GM20431 (cell line): ENCODE results near the gene FLVCR1.
"Not testable (repeated sequence)": the region's sequence is repeated elsewhere in the genome, so short reads cannot be mapped to it uniquely, and the experiment has no call there.

Source experiments
- in situ Hi-C: fragments of 300-500 bp; cut with MseI, MboI; formaldehyde crosslinking; loops from one replicate; pipeline ENCODE4 v1.15.0; 2020; ENCODE audit warnings: low sequenced_read_pairs; ENCODE audit not compliant: unreplicated experiment

FLVCR1 gene

GRCh38 chr1:212857992-212858460, at the start of gene FLVCR1:
TSS of gene FLVCR1 (plus strand) at chr1:212858275. CDS start at chr1:212858453, 178 bp downstream.
- in situ Hi-C loops: no loop called here

GRCh38 chr1:212814537-212815334, 43.3 kb upstream of the FLVCR1 start:
- in situ Hi-C loops: no loop called here

- in situ Hi-C loops: no loop called here
These were observed 41.4 kb upstream of the FLVCR1 start for GRCh38 chr1:212816567-212817278.

DNA sequence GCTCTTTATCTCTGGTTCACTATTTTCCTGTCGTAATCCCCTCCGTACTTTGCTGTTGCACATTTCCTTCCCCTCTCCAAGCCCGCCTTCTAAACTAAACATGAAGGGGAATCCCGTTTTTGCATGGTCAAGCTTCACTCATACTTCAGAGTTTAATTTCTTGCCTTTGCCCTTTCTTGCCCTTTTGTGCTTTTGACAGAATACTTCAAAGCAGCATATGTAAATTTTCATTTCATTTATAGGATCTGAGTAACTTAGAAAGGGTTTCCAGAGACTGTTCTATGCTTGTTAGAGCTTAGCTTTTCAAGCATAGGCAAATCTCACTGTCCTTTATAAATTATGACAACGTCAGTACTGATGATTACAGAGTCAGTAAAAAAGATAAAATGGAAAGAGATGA, 38.3 kb upstream of the FLVCR1 start:
- in situ Hi-C loops: no loop called here

DNA sequence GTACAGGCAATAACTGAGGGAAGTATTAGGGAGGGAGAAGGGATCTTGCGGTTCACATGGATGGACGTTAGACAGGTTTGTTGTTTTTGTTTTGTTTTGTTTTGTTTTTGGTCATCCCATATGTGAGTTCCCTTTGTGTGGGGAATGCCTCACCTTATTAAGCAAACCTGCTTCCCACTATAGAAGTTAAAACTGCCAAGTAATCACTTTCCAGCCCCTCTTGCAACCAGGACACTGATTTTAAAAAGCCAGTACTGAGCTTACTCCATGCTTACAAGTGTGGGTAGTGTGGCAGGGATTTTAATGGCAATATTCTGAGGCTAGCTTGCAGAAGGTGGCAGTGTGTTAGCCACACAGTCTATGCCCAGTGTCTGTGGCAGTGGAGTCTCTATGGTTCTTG, 37.1 kb upstream of the FLVCR1 start:
- in situ Hi-C loops: no loop called here

GRCh38 chr1:212822956-212823355, 35.1 kb upstream of the FLVCR1 start:
- in situ Hi-C loops: no loop called here

DNA sequence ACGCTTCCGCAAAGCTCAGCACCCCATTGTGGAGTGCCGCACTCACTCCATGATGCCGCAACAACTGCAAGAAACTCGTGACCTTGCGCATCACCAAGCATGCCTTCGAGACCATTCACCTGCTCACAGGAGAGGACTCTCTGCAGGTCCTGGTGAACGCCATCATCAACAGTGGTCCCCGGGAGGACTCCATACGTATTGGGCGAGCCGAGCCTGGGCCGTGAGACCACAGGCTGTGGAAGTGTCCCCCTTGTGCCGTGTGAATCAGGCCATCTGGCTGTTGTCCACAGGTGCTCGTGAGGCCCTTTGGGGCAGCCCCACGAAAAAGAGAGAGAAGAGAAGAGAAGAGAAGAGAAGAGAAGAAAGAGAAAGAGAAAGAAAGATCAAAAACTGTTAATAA, 33.9 kb upstream of the FLVCR1 start:
- in situ Hi-C loops: no loop called here

GRCh38 chr1:212825798-212826452, 32.1 kb upstream of the FLVCR1 start:
- in situ Hi-C loops: no loop called here

GRCh38 chr1:212827171-212827776, 30.8 kb upstream of the FLVCR1 start:
- in situ Hi-C loops: no loop called here

DNA sequence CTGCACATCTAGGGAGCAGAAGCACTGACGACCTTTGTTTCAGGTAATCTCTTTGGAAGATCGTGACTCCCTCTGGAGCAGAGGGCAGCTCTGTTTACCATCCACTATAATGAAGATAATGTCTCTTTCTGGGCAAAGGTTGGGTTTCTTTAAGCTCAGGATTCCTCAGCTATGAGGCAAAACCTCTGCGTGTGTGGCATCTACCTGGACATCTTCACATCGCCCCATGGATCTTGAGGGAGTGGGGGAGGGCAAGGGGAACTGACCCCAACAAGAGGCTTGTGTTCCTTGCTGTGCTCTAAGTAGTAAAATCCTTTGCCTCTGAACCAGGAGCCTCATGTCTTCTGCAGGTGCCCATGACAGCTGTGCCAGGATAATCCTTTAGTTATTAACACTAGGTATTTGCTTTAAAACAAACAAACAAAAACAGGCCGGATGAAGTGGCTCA, 30.2 kb upstream of the FLVCR1 start:
- in situ Hi-C loops: no loop called here

DNA sequence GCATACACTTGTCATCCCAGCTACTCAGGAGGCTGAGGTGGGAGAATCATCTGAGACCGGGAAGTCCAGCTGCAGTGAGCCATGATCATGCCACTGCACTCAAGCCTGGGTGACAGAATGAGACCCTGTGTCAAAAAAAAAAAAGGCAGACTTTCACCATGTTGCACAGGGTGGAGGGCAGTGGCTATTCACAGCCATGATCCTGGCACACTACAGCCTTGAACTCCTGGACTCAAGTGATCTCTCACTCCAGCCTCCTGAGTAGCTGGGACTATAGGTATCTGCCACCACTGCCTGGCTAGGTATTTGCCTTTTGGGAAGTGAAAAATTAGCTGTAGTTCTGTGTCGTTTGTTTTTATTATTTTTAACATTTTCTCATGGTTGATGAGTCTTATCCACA, 29.7 kb upstream of the FLVCR1 start:
- in situ Hi-C loops: no loop called here

DNA sequence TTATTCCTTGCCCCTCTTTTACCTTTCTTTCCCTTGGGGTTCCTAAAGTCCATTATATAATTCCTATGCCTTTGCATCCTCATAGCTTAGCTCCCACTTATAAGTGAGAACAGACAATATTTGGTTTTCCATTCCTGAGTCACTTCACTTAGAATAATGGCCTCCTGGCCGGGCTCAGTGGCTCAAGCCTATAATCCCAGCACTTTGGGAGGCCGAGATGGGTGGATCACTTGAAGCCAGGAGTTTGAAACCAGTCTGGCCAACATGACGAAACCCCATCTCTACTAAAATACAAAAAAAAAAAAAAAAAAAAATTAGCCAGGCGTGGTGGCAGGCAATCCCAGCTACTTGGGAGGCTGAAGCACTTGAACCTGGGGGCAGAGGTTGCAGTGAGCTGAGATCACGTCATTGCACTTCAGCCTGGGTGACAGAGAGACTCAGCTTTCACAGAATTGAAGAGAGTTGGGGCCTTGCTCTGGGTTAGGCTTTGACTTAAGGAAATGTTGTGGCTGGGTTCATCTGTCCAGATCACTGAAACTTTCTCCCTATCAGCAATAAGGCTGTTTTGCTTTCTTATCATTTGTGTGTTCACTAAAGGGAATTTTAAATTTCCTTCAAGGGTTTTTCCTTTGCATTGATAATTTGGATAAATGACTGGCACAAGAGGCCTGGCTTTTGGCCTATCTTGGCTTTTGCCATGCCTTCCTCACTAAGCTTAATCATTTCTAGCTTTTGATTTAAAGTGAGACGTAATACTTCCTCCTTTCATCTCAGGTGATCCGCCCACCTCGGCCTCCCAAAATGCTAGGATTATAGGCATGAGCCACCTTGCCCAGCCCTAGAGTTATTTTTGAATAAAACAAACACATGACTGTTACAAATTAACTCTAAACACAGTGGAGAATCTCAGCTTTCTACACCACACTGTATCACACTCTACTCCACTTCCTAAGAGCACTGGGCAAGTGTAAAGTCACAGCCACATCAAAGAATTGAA, 24.6 kb upstream of the FLVCR1 start:
- in situ Hi-C loops: not testable (repeated sequence)

DNA sequence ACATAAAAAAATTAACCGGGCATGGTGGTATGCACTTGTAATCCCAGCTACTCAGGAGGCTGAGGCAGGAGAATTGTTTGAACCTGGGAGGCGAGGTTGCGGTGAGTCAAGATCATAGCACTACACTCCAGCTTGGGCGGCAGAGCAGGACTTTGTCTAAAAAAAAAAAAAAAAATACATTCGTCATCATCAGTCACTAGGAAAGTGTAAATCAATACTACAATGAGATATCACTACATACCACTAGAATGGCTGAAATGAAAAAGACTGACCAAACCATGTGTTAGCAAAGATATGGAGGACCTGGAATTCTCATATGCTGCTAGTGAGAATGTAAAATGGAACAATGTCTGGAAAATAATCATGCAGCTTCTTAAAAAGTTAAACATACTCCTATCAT, 19.9 kb upstream of the FLVCR1 start:
- in situ Hi-C loops: no loop called here

DNA sequence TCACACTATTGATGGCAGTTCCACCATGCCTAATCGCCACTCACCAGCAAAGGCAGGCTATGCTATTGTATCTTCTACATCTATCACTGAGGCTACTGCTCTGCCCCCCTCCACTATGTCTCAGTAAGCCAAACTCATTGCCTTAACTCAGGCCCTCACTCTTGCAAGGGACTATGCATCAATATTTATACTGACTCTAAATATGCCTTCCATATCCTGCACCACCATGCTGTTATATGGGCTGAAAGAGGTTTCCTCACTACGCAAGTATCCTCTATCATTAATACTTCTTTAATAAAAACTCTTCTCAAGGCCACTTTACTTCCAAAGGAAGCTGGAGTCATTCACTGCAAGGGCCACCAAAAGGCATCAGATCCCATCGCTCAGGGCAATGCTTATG, 13.6 kb upstream of the FLVCR1 start:
- in situ Hi-C loops: not testable (repeated sequence)

DNA sequence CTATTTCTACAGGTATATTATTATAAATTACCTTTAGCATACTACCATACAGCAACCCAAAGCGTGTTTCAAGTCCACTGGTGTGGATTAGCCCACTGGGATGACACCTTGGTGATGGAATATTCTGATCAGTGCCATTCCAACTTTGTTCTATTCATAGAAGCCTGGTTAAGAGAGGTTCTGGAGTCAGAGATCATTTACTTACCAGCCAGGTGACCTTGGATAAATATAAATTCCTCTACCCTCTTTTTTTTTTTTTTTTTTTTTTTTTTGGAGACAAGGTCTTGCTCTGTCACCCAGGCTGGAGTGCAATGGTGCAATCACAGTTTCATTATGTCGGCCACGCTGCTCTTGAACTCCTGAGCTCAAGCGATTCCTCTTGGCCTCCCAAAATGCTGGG, 10.5 kb upstream of the FLVCR1 start, which contains the start of gene SPATA45:
Gene SPATA45, minus strand, starts transcription at position 101 of the 400 bp plus-strand sequence. CDS start 11,500 bp downstream, outside the sequence.
- in situ Hi-C loops: no loop called here

DNA sequence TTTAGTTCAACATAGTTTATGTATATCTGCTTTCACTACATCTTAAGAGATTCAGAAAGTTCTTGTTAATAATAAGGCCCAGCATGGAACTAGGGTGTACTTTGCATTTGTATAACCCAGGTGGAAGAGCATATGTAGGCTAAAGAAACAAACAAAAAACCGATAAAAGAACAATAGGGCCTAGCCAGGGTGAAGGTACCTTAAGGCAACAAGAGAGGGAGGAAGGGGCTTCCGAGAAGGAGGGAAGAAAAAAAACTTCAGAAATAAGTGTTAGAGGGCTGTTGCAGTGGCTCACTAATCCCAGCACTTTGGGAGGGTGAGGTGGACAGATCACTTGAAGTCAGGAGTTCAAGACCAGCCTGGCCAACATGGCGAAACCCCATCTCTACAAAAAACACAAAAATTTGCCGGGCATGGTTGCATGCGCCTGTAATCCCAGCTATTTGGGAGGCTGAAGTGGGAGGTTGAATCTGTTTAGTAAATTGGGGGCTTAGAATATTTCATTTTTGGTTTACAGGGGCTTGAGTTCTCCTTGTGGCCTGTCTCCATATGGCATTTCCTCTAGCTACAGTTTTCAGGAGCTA, 5.9 kb upstream of the FLVCR1 start:
- in situ Hi-C loops: no loop called here

DNA sequence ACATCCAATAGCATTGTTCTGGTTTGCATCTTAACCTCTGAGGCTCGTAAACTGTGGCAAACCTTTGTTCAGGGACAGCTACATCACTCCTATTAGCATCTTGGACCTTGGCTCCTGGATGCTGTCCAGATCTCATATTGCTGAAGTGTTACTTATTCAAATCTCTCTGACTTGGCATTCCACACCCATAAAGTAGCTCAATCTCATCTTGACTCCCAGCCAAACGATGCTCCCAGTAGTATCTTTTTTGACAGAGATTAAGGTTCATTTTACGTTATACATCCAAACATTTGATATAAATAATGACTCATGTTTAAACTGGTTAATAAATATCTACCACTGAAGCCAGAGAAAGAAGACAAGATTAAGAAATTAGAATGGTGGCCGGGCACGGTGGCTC, 4.4 kb upstream of the FLVCR1 start:
- in situ Hi-C loops: no loop called here

- in situ Hi-C loops: no loop called here
These were observed 1.3 kb upstream of the FLVCR1 start for GRCh38 chr1:212856755-212857154.
